ENCODE results near the gene DGKE. TPM values are rescaled to one million over a fixed set of nuclear protein-coding genes. Genes with fewer than 3 reads are reported as not detected.

DGKE gene
- total and polyA plus RNA-seq, 2 of the 13 experiments (the other 11 are each of a cell fraction or from before 2014, with no cell fraction given), result 3.2 to 5.3 TPM

DNA sequence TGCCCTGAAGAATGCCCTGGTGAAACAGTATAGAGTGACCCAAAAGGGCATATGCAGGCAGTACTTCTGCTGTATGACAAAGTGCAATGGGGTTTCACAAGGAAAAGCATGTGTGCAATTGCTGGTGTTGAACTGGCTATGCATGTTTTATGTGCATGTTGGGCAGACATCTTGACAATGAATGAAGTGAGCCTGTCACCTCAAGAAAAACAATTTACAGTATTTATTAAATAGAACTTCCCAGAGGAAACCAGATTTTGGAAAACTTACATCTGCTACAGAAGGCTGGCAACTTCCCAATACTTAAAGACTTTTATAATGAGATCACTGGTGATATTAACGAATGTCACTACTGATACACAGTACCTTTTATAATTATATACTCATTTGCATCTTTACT lies 30.9 kb upstream of the DGKE start (continued):
- TF ChIP-seq, protein P1, sequence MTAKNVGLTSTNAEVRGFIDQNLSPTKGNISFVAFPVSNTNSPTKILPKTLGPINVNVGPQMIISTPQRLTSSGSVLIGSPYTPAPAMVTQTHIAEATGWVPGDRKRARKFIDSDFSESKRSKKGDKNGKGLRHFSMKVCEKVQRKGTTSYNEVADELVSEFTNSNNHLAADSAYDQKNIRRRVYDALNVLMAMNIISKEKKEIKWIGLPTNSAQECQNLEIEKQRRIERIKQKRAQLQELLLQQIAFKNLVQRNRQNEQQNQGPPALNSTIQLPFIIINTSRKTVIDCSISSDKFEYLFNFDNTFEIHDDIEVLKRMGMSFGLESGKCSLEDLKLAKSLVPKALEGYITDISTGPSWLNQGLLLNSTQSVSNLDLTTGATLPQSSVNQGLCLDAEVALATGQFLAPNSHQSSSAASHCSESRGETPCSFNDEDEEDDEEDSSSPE (CRISPR knock-in tag; IDR thresholded peaks at IDR 0.05), result no peak

DNA sequence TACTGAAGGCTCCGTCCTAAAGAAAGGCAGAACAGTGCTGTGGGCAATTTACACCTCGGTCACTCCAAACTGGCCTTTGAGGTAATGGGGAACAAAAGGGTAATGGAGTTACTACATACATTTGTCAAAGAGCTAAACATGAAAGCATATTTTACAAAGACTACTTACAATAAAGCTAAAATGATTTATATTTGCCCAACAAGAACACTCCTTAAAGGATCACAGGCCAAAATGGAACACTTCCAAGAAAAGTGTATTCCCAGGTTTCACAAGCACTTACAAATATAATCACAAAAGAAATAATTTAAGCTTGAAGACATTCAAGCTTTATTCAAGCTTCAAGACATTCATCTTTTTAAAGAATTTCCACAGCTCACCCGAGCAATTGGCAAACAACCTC lies 29.5 kb upstream of the DGKE start:
- no TSS peak for BruUV-seq (replicated peaks)
- TF ChIP-seq TEAD3 (CRISPR knock-in tag; optimal IDR thresholded peaks at IDR 0.05; ENCODE audit: borderline replicate concordance), result no peak
- no peak for TF ChIP-seq ATF7-NPFF (CRISPR knock-in tag; IDR thresholded peaks at IDR 0.05; ENCODE audit: low read depth)
- TF ChIP-seq ZNF589 (CRISPR knock-in tag; conservative IDR thresholded peaks at IDR 0.05), result no peak
- Histone ChIP-seq H3K9ac (ENCODE audit: insufficient read depth, low read depth, low read length) (no peak overlapping the region), H3K27ac (ENCODE audit: extremely low read length, insufficient read depth, low read length) (no peak overlapping the region), H3K4me1 (ENCODE audit: insufficient read depth, low read length) (peaks cover 25% of the 10 kb centered on the region), H2AFZ (ENCODE audit: low read length) (no peak overlapping the region), H4K20me1 (ENCODE audit: insufficient read depth, low read length) (no peaks in the 10 kb centered on the region), H3K27me3 (ENCODE audit: control insufficient read depth in 1 of 2, insufficient read depth in 2 of 2, low read length in 2 of 2) (peaks cover 0 to 19% of the 10 kb centered on the region in 2 experiments; a peak in 1 of 5 replicates), H3K4me2 (ENCODE audit: low read depth, low read length) (no peak overlapping the region), H3K9me3 (ENCODE audit: low read length) (no peaks in the 10 kb centered on the region), H3K79me2 (ENCODE audit: insufficient read depth, low read length) (no peaks in the 10 kb centered on the region), H3K4me3 (replicated peaks in 1 of 3; ENCODE audit: insufficient read depth in 1 of 3, low read depth in 2 of 3, low read length in 3 of 3) (no peak overlapping the region), H3K36me3 (replicated peaks in 1 of 2; ENCODE audit: control insufficient read depth in 1 of 2, insufficient read depth in 2 of 2, low read length in 2 of 2) (no peaks in the 10 kb centered on the region)
- no peak for ATAC-seq
- in situ Hi-C loops (cut with HindIII; ENCODE audit: extremely low pct_ligation_motif_present, low pct_unique_long_range_greater_than_20kb), result no loop called here
- FAIRE-seq, result no peak
- 46% methylated on average over 3 of the region's 3 CpGs for WGBS (ENCODE audit: low lambda C conversion rate)
- DNase-seq (ENCODE audit: low spot score), result no peak
- ChIA-PET CTCF (ENCODE audit: low intra/inter-chr PET ratio, low total read pairs) (no interaction called here), POLR2A (no interaction called here)
- intact Hi-C loops (cut with micrococcal nuclease; ENCODE audit: unreplicated experiment), result no loop called here

DNA sequence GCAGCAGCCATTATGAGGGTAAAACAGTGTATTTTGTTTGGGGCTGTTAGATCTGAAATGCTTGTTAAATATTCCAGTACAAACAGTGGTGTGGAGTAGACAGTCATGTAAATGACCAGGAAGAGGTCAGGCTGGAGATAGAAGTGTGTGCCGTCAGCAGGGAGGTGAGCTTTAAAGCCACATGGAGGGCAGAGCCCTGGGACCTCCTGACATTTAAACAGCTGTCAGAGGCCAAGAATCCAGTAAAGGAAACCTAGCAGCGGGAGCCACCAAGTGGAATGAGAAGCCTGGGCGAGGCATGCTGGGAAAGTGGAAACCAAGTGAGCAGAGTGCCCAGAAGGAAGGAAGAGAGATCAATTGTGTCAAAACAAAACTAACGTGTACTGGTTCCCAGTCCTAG lies 27.0 kb upstream of the DGKE start:
- in situ Hi-C loops (cut with HindIII; ENCODE audit: extremely low pct_ligation_motif_present, low pct_unique_long_range_greater_than_20kb) (no loop called here), intact Hi-C loops (cut with micrococcal nuclease; ENCODE audit: unreplicated experiment) (no loop called here)
- Histone ChIP-seq H3K27me3 (ENCODE audit: control insufficient read depth in 1 of 2, insufficient read depth in 2 of 2, low read length in 2 of 2) (peaks cover 0 to 6% of the 10 kb centered on the region in 2 experiments; a peak in 1 of 5 replicates), H3K27ac (ENCODE audit: extremely low read length, insufficient read depth, low read length) (no peak overlapping the region), H2AFZ (ENCODE audit: low read length) (peak overlapping the region; percentile 39), H3K4me2 (ENCODE audit: low read depth, low read length) (peak overlapping the region; percentile 50), H3K36me3 (replicated peaks in 1 of 2; ENCODE audit: control insufficient read depth in 1 of 2, insufficient read depth in 2 of 2, low read length in 2 of 2) (no peaks in the 10 kb centered on the region), H3K79me2 (ENCODE audit: insufficient read depth, low read length) (no peaks in the 10 kb centered on the region), H3K4me3 (replicated peaks in 1 of 3; ENCODE audit: insufficient read depth in 1 of 3, low read depth in 2 of 3, low read length in 3 of 3) (peak overlapping the region in 1 of 3 experiments; percentile 11; a peak in 1 of 6 replicates), H3K4me1 (ENCODE audit: insufficient read depth, low read length) (peaks cover 25% of the 10 kb centered on the region), H3K9me3 (ENCODE audit: low read length) (no peaks in the 10 kb centered on the region), H4K20me1 (ENCODE audit: insufficient read depth, low read length) (no peaks in the 10 kb centered on the region), H3K9ac (ENCODE audit: insufficient read depth, low read depth, low read length) (no peak overlapping the region)
- ChIA-PET POLR2A (no interaction called here), CTCF (ENCODE audit: low intra/inter-chr PET ratio, low total read pairs) (no interaction called here)
- WGBS (ENCODE audit: low lambda C conversion rate), result 6% methylated on average over 4 of the region's 4 CpGs
- DNase-seq (ENCODE audit: low spot score) (no peak), ATAC-seq (peak; percentile 43; the same call in 2 of the 3 replicates), FAIRE-seq (no peak)
- no TSS peak for BruUV-seq (replicated peaks)
- no peak for TF ChIP-seq ZNF883 (CRISPR knock-in tag; IDR thresholded peaks at IDR 0.05; ENCODE audit: not compliant biosample characterization)
- no peak for TF ChIP-seq MEIS1 (CRISPR knock-in tag; IDR thresholded peaks at IDR 0.05; ENCODE audit: borderline replicate concordance)
- TF ChIP-seq FOSL1 (CRISPR knock-in tag; IDR thresholded peaks at IDR 0.05; ENCODE audit: borderline replicate concordance), result no peak
- no peak for TF ChIP-seq ZMAT3 (CRISPR knock-in tag; conservative IDR thresholded peaks at IDR 0.05)
- TF ChIP-seq TBX3 (IDR thresholded peaks at IDR 0.05; ENCODE audit: borderline replicate concordance), result no peak
- TF ChIP-seq SMAD9 (CRISPR knock-in tag; IDR thresholded peaks at IDR 0.05), result no peak
- no peak for TF ChIP-seq ADNP (CRISPR knock-in tag; IDR thresholded peaks at IDR 0.05)
- no peak for TF ChIP-seq ZNF101 (CRISPR knock-in tag; IDR thresholded peaks at IDR 0.05; ENCODE audit: borderline replicate concordance, low read depth)
- TF ChIP-seq, protein P2, sequence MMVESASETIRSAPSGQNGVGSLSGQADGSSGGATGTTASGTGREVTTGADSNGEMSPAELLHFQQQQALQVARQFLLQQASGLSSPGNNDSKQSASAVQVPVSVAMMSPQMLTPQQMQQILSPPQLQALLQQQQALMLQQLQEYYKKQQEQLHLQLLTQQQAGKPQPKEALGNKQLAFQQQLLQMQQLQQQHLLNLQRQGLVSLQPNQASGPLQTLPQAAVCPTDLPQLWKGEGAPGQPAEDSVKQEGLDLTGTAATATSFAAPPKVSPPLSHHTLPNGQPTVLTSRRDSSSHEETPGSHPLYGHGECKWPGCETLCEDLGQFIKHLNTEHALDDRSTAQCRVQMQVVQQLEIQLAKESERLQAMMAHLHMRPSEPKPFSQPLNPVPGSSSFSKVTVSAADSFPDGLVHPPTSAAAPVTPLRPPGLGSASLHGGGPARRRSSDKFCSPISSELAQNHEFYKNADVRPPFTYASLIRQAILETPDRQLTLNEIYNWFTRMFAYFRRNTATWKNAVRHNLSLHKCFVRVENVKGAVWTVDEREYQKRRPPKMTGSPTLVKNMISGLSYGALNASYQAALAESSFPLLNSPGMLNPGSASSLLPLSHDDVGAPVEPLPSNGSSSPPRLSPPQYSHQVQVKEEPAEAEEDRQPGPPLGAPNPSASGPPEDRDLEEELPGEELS (CRISPR knock-in tag; IDR thresholded peaks at IDR 0.05), result no peak
- TF ChIP-seq IKZF4 (CRISPR knock-in tag; IDR thresholded peaks at IDR 0.05; ENCODE audit: borderline replicate concordance, low read depth, not compliant biosample characterization), result no peak
- no peak for TF ChIP-seq HNRNPL (IDR thresholded peaks at IDR 0.05; ENCODE audit: low read depth, low read length)

Data from HepG2 (cell line).